ENCODE measurements around the gene CIB1. TPM values are rescaled to one million over a fixed set of nuclear protein-coding genes. Genes with fewer than 3 reads are reported as not detected.

The CIB1 gene
- total RNA-seq, 2 donors from 2014 or later = 212 to 216 TPM

DNA sequence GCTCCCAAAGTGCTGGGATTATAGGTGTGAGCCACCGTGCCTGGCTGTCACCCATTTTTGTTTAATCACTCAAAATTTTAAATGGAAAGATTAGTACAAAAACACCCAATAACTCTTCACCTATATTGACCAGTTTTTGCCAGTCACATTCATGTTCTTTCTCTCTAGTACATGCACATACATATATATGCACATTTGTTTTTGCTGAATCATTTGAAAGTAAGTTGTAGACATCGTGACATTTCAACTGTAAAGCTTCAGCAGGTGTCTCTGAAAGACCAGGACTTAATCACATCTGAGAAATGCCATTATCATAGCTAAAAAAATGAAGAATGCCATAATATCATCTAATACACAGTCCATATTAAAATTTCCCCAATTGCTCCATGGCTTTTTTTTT is 39.1 kb downstream of the CIB1 start:
- Histone ChIP-seq H3K27ac (no peak overlapping the region), H3K27me3 (no peaks in the 10 kb centered on the region), H3K9me3 (no peaks in the 10 kb centered on the region), H3K4me3 (no peak overlapping the region), H3K4me1 (peaks cover 34% of the 10 kb centered on the region), H3K9ac (ENCODE audit: low read depth in 2 of 2, low read length in 2 of 2) (no peak overlapping the region), H3K36me3 (no peaks in the 10 kb centered on the region)
- DNase-seq = no peak
- intact Hi-C loops (cut with DNase I) = no loop called here
- TF ChIP-seq, protein P1, sequence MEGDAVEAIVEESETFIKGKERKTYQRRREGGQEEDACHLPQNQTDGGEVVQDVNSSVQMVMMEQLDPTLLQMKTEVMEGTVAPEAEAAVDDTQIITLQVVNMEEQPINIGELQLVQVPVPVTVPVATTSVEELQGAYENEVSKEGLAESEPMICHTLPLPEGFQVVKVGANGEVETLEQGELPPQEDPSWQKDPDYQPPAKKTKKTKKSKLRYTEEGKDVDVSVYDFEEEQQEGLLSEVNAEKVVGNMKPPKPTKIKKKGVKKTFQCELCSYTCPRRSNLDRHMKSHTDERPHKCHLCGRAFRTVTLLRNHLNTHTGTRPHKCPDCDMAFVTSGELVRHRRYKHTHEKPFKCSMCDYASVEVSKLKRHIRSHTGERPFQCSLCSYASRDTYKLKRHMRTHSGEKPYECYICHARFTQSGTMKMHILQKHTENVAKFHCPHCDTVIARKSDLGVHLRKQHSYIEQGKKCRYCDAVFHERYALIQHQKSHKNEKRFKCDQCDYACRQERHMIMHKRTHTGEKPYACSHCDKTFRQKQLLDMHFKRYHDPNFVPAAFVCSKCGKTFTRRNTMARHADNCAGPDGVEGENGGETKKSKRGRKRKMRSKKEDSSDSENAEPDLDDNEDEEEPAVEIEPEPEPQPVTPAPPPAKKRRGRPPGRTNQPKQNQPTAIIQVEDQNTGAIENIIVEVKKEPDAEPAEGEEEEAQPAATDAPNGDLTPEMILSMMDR (IDR thresholded peaks at IDR 0.05) = no peak

DNA sequence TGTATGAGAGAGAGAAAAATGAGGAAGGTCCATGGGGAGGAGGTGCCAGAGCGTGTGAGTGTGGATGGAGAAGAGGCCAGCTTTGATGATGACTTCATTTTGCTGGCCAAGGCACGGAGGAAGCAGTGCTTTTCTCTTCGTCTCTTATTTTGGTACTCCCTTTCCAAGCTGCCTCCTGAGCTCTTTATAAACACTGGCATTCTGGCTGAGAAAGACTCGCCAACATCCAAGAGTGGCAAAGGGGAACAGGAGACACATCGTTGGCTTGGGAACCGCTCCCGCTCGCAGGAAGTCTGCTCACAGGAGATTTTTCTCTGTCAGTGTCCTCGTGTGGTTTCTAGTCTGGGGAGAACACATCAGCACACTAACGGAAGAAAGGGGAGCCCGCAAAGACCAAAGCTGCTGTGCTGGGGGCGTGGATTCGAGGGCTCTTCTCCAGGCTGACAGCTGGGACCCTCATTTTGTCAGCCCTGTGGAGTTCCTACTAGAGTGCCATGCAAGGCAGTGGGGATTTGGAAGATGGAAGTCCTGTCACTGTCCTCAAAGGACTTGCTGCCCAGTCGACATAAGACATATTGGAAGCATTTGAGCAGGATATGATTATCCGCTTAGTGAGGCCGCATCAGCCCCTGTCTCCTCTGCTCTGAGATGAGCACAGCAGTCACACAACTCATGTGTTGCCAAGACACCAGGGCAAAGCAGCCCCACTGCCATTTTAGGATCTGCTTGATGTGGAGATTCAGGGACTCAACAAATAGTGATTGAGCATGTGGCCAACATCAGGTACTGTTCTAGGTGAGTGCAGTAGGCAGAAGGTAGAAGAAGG is 40.6 kb downstream of the CIB1 start:
- Histone ChIP-seq H3K27me3 (no peaks in the 10 kb centered on the region), H3K27ac (peak overlapping the region; percentile 85), H3K4me3 (no peak overlapping the region), H3K4me1 (peaks cover 34% of the 10 kb centered on the region), H3K9me3 (no peaks in the 10 kb centered on the region), H3K9ac (ENCODE audit: low read depth in 2 of 2, low read length in 2 of 2) (peak overlapping the region in 1 of 2 donors; percentile 72), H3K36me3 (no peaks in the 10 kb centered on the region)
- TF ChIP-seq, protein P1 (IDR thresholded peaks at IDR 0.05) = no peak
- no peak for DNase-seq
- intact Hi-C loops (cut with DNase I) = no loop called here

DNA sequence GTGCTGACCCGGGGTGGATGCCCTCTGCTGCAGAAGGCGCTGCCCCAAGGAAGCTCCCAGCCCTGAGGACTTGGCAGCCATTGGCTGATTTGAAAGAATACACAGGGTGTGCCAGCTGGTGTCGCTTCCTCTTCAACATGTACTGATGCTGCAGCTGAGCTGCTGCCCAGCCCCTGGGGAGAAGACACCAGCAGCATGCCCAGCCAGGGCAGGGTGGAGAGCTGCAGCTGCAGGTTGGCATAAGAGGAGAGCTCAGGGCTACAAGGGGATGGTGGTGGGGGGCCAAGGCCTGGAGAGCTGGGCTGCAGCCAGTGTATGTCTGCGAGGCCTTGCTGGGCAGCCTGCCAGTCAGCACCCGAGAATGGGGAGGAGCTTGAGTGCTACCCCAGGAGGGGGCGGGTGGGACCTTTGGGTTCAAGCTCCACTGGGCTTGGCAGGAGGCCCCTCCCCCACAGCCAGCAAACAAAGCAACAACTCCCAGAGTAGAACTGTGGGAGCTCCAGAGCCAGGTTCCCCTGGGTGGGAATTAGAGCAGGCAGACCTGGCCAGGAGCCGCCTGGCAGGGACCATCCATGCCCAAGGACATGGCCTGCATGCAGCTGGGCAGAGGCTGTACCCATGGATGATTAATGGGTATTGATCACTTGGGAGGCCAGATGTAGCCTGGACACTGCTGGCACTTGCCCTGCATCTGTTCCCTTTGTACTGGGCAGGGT is 41.8 kb downstream of the CIB1 start:
- DNase-seq = peak; percentile 96
- Histone ChIP-seq H3K4me1 (peaks cover 34% of the 10 kb centered on the region), H3K36me3 (no peaks in the 10 kb centered on the region), H3K9me3 (no peaks in the 10 kb centered on the region), H3K27me3 (no peaks in the 10 kb centered on the region), H3K9ac (ENCODE audit: low read depth in 2 of 2, low read length in 2 of 2) (peak overlapping the region in 1 of 2 donors; percentile 72), H3K4me3 (peak overlapping the region; percentile 3), H3K27ac (peak overlapping the region; percentile 85)
- TF ChIP-seq, protein P1 (IDR thresholded peaks at IDR 0.05) = no peak
- intact Hi-C loops (cut with DNase I) = no loop called here

DNA sequence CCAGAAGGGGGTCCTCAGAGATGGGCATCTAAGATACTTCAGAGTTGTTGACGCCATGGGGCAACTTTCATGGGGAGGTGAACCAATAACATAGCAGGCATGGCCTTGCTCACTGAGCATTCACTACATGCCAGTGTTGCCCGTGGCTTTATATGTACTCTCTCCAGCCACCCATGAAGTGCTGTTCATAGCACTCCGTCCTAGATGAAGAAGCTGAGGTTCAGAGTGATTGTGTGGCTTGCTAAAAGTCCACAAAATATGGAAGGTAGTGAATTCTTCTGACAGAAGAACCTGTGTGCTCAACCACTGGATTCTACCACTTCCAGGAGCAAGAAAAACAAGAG is 42.4 kb downstream of the CIB1 start:
- H3K36me3 ChIP-seq = no peaks in the 10 kb centered on the region
- H3K27ac ChIP-seq = peak overlapping the region; percentile 85
- H3K27me3 ChIP-seq = no peaks in the 10 kb centered on the region
- no peak for DNase-seq
- H3K4me3 ChIP-seq = no peak overlapping the region
- intact Hi-C loops (cut with DNase I) = no loop called here
- peaks cover 34% of the 10 kb centered on the region for H3K4me1 ChIP-seq
- H3K9ac ChIP-seq (ENCODE audit: low read depth in 2 of 2, low read length in 2 of 2) = peak overlapping the region in 1 of 2 donors; percentile 72
- no peaks in the 10 kb centered on the region for H3K9me3 ChIP-seq
- TF ChIP-seq, protein P1 (IDR thresholded peaks at IDR 0.05) = no peak

DNA sequence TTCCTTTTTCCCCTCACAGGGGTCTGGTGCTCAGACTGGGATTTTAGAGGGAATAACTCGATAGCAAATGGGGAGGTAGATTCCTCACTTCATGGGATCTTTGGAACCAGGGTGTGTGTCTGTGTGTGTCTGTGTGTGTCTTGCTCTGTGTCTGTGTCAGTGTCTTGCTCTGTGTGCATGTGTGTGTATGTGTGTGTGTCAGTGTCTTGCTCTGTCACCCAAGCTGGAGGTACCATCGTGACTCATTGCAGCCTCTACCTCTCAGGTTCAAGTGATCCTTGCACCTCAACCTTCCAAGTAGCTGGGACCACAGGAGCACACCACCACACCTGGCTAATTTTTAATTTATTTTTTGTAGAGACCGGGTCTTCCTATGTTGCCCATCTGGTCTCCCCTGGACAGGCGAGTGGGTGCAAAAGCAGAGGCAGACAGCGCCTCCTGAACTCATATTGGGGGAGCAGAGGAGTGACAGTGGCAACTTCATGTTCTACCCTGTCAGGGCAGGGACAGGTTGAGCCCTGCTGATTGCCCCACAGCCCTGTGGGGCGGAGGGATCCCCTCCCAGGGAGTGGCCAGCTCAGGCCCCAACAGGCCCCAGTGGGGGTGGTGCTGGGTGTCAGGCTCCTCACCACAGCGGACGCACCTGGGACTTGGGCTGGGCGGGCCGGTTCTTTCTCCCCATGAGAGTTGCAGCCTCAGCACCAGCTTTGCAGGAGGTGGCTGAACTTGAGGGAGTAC is 43.0 kb downstream of the CIB1 start:
- no peaks in the 10 kb centered on the region for H3K27me3 ChIP-seq
- H3K4me3 ChIP-seq = no peak overlapping the region
- peak overlapping the region; percentile 37 to 72 for H3K9ac ChIP-seq (ENCODE audit: low read depth in 2 of 2, low read length in 2 of 2)
- no peaks in the 10 kb centered on the region for H3K9me3 ChIP-seq
- H3K36me3 ChIP-seq = no peaks in the 10 kb centered on the region
- TF ChIP-seq, protein P1 (IDR thresholded peaks at IDR 0.05) = no peak
- intact Hi-C loops (cut with DNase I) = no loop called here
- H3K4me1 ChIP-seq = peaks cover 34% of the 10 kb centered on the region
- DNase-seq = peak; percentile 87
- peak overlapping the region; percentile 85 for H3K27ac ChIP-seq
